Endometrium (tissue), 2 donors: ENCODE data around the gene SMNDC1.
"Not testable (repeated sequence)": the region's sequence is repeated elsewhere in the genome, so short reads cannot be mapped to it uniquely, and the experiment has no call there.

Experiments
- FAIRE-seq: peaks from 2 replicates; lab custom pipeline; 2012; peaks lifted over from hg19 to GRCh38; lab: Jason Lieb, UNC
- donor health status: control.
- donor health status: control.

Gene SMNDC1

GRCh38 chr10:110249489-110249888 is 55.2 kb downstream of the SMNDC1 start:
- FAIRE-seq: not testable (repeated sequence)

- not testable (repeated sequence) for FAIRE-seq
Measured at GRCh38 chr10:110247833-110248232, 56.9 kb downstream of the SMNDC1 start.

GRCh38 chr10:110244550-110244949 is 60.2 kb downstream of the SMNDC1 start:
- FAIRE-seq: no peak

GRCh38 chr10:110242511-110242910 is 62.2 kb downstream of the SMNDC1 start:
- no peak for FAIRE-seq

GRCh38 chr10:110241841-110242240 is 62.9 kb downstream of the SMNDC1 start:
- no peak for FAIRE-seq

GRCh38 chr10:110241407-110241806 is 63.3 kb downstream of the SMNDC1 start:
- FAIRE-seq: no peak
